Neuronal stem cell (in vitro differentiated cells): ENCODE measurements around the gene TMCC2.
A peak's percentile ranks its signal among the peaks of the same experiment; 100 is the strongest.

Experiments
- DNase-seq: peaks from one replicate; pipeline ENCODE4 v3.0.0-alpha.2; 2013; ENCODE audit warnings: low spot score
- H2AFZ ChIP-seq: one replicate; pipeline ENCODE4 v1.6.1; 2013; ENCODE audit warnings: mild to moderate bottlenecking, low read length, inconsistent platforms
- H2AK5ac ChIP-seq: 2 replicates; pipeline ENCODE4 v1.6.1; 2013; ENCODE audit warnings: low read depth, mild to moderate bottlenecking, inconsistent platforms, low read length, moderate library complexity, mixed read lengths
- H2BK120ac ChIP-seq: 2 replicates; pipeline ENCODE4 v1.6.1; 2013; ENCODE audit warnings: low read depth, mild to moderate bottlenecking, inconsistent platforms, low read length, moderate library complexity, mixed read lengths
- H2BK12ac ChIP-seq: one replicate; pipeline ENCODE4 v1.6.1; 2013; ENCODE audit warnings: low read length, inconsistent platforms
- H2BK15ac ChIP-seq: 2 replicates; pipeline ENCODE4 v1.6.1; 2013; ENCODE audit warnings: mild to moderate bottlenecking, low read length, inconsistent platforms, mixed read lengths
- H2BK5ac ChIP-seq: one replicate; pipeline ENCODE4 v1.6.1; 2013; ENCODE audit warnings: inconsistent platforms, mild to moderate bottlenecking, low read length, moderate library complexity
- H3K14ac ChIP-seq: one replicate; pipeline ENCODE4 v1.6.1; 2013; ENCODE audit warnings: low read length, inconsistent platforms
- H3K18ac ChIP-seq: 2 replicates; pipeline ENCODE4 v1.6.1; 2013; ENCODE audit warnings: low read length, inconsistent platforms
- H3K23ac ChIP-seq: 2 replicates; pipeline ENCODE4 v1.6.1; 2013; ENCODE audit warnings: low read depth, mild to moderate bottlenecking, mixed read lengths, low read length, inconsistent platforms; ENCODE audit not compliant: poor library complexity
- H3K27ac ChIP-seq: replicated peaks from 3 replicates; pipeline ENCODE4 v1.5.1; 2013; ENCODE audit warnings: low read length, inconsistent platforms
- H3K27me3 ChIP-seq, 3 experiments: 2 replicates each; pipeline ENCODE4 v1.6.1; 2013; ENCODE audit warnings: low read length in 3 of 3, mild to moderate bottlenecking in 2 of 3, inconsistent platforms in 1 of 3, low read depth in 1 of 3, mixed read lengths in 1 of 3, moderate library complexity in 1 of 3; ENCODE audit not compliant: control insufficient read depth in 3 of 3, insufficient read depth in 3 of 3
- H3K36me3 ChIP-seq, 2 donors: replicated peaks in 1 of 2; 2 replicates each; pipeline ENCODE4 v1.6.1; 2013; ENCODE audit warnings: low read length in 2 of 2; ENCODE audit not compliant: control insufficient read depth in 2 of 2, insufficient read depth in 2 of 2
- H3K4ac ChIP-seq: 2 replicates; pipeline ENCODE4 v1.6.1; 2013; ENCODE audit warnings: inconsistent platforms, mild to moderate bottlenecking, low read length, moderate library complexity
- H3K4me1 ChIP-seq, 2 donors: 1 replicate in 1 of 2; 2 replicates in 1 of 2; pipeline ENCODE4 v1.6.1; 2013; ENCODE audit warnings: low read length in 2 of 2, low read depth in 1 of 2; ENCODE audit not compliant: control insufficient read depth in 2 of 2, insufficient read depth in 1 of 2
- H3K4me2 ChIP-seq: one replicate; pipeline ENCODE4 v1.6.1; 2013; ENCODE audit warnings: mild to moderate bottlenecking, low read length, inconsistent platforms; ENCODE audit not compliant: insufficient read depth, poor library complexity, severe bottlenecking
- H3K4me3 ChIP-seq, 2 donors: 2 replicates each; pipeline ENCODE4 v1.5.1; 2013; ENCODE audit warnings: low read length in 2 of 2, mild to moderate bottlenecking in 2 of 2, inconsistent platforms in 1 of 2, moderate library complexity in 1 of 2
- H3K79me1 ChIP-seq: one replicate; pipeline ENCODE4 v1.6.1; 2013; ENCODE audit warnings: low read depth, mild to moderate bottlenecking, inconsistent platforms, low read length, moderate library complexity
- H3K9ac ChIP-seq: one replicate; pipeline ENCODE4 v1.6.1; 2013; ENCODE audit warnings: mild to moderate bottlenecking, low read depth, low read length, inconsistent platforms; ENCODE audit not compliant: poor library complexity
- H3K9me3 ChIP-seq, 2 donors: replicated peaks in 1 of 2; 2 replicates each; pipeline versions ENCODE3 to v1.6.1; 2013; ENCODE audit warnings: low read length in 2 of 2, mild to moderate bottlenecking in 2 of 2, inconsistent platforms in 1 of 2, low read depth in 1 of 2, mixed read lengths in 1 of 2, moderate library complexity in 1 of 2; ENCODE audit not compliant: control insufficient read depth in 2 of 2, insufficient read depth in 1 of 2
- H4K8ac ChIP-seq: one replicate; pipeline ENCODE4 v1.6.1; 2013; ENCODE audit warnings: low read depth, mild to moderate bottlenecking, inconsistent platforms, low read length, moderate library complexity
- H4K91ac ChIP-seq: one replicate; pipeline ENCODE4 v1.6.1; 2013; ENCODE audit warnings: low read length, low read depth, mild to moderate bottlenecking, inconsistent platforms; ENCODE audit not compliant: poor library complexity
- WGBS, 2 donors: extraction: QIAGEN DNeasy Blood & Tissue Kit; methylation state at CpG; one replicate each; pipeline ENCODE4 v1.1.7; 2013; ENCODE audit warnings: missing lambda C conversion rate in 2 of 2, mixed read lengths in 1 of 2; ENCODE audit not compliant: insufficient read length in 2 of 2, insufficient replicate concordance in 1 of 2; ENCODE audit errors: extremely low coverage in 2 of 2; 5-methylcytosine and 5-hydroxymethylcytosine counted together

The TMCC2 gene

GRCh38 chr1:205284420-205285144 is 56.8 kb downstream of the TMCC2 start:
- no CpG with 5 or more reads among the region's 7 CpGs for WGBS, 2 donors
- peak overlapping the region; percentile 97 for H2BK5ac ChIP-seq
- peak overlapping the region; percentile 86 for H3K4ac ChIP-seq
- H2BK120ac ChIP-seq: peak overlapping the region; percentile 100
- DNase-seq: peak; percentile 86
- peak overlapping the region; percentile 94 for H3K27ac ChIP-seq
- H3K14ac ChIP-seq: peak overlapping the region; percentile 50
- peak overlapping the region; percentile 99 for H2AK5ac ChIP-seq
- H4K91ac ChIP-seq: peak overlapping the region; percentile 80
- H3K4me3 ChIP-seq: no peak overlapping the region
- H3K4me1 ChIP-seq: peaks cover 43 to 50% of the 10 kb centered on the region in 2 donors
- no peaks in the 10 kb centered on the region for H3K79me1 ChIP-seq
- no peak overlapping the region for H3K4me2 ChIP-seq
- peak overlapping the region; percentile 73 for H3K9ac ChIP-seq
- H3K9me3 ChIP-seq: no peaks in the 10 kb centered on the region
- peak overlapping the region; percentile 77 for H2BK12ac ChIP-seq
- H4K8ac ChIP-seq: peak overlapping the region; percentile 68
- peak overlapping the region; percentile 93 for H3K23ac ChIP-seq
- H3K36me3 ChIP-seq: no peaks in the 10 kb centered on the region
- peak overlapping the region; percentile 90 for H2BK15ac ChIP-seq
- no peaks in the 10 kb centered on the region for H3K27me3 ChIP-seq
- H2AFZ ChIP-seq: peak overlapping the region; percentile 2
- peak overlapping the region; percentile 99 for H3K18ac ChIP-seq

- no peaks in the 10 kb centered on the region for H3K27me3 ChIP-seq
- H3K9me3 ChIP-seq: no peaks in the 10 kb centered on the region
- H3K9ac ChIP-seq: no peak overlapping the region
- H4K8ac ChIP-seq: no peak overlapping the region
- peaks cover 43 to 50% of the 10 kb centered on the region in 2 donors for H3K4me1 ChIP-seq
- no peak overlapping the region for H3K4ac ChIP-seq
- H3K14ac ChIP-seq: no peak overlapping the region
- no peak overlapping the region for H2BK5ac ChIP-seq
- H2AK5ac ChIP-seq: no peak overlapping the region
- no peak for DNase-seq
- no peak overlapping the region for H2BK15ac ChIP-seq
- H2BK120ac ChIP-seq: peak overlapping the region; percentile 13
- H3K36me3 ChIP-seq: no peaks in the 10 kb centered on the region
- no peak overlapping the region for H3K4me3 ChIP-seq
- no peak overlapping the region for H4K91ac ChIP-seq
- no peak overlapping the region for H2AFZ ChIP-seq
- H2BK12ac ChIP-seq: no peak overlapping the region
- H3K23ac ChIP-seq: no peak overlapping the region
- H3K27ac ChIP-seq: peak overlapping the region; percentile 94
- H3K79me1 ChIP-seq: no peaks in the 10 kb centered on the region
- H3K18ac ChIP-seq: no peak overlapping the region
- WGBS, 2 donors: no CpG with 5 or more reads among the region's 12 CpGs
- no peak overlapping the region for H3K4me2 ChIP-seq
Observed at GRCh38 chr1:205285381-205286101, 57.8 kb downstream of the TMCC2 start.

- no CpG with 5 or more reads among the region's 9 CpGs for WGBS, 2 donors
- Histone ChIP-seq H3K18ac (peak overlapping the region; percentile 63), H3K23ac (no peak overlapping the region), H2AK5ac (peak overlapping the region; percentile 41), H3K4me2 (no peak overlapping the region), H3K4me1 (peaks cover 43 to 50% of the 10 kb centered on the region in 2 donors), H4K8ac (peak overlapping the region; percentile 66), H3K27ac (no peak overlapping the region), H3K4me3 (no peak overlapping the region), H3K9me3 (no peaks in the 10 kb centered on the region), H2BK12ac (peak overlapping the region; percentile 4), H2AFZ (no peak overlapping the region), H2BK120ac (no peak overlapping the region), H3K27me3 (no peaks in the 10 kb centered on the region), H3K79me1 (no peaks in the 10 kb centered on the region), H2BK5ac (no peak overlapping the region), H3K36me3 (no peaks in the 10 kb centered on the region), H2BK15ac (peak overlapping the region; percentile 7), H3K9ac (no peak overlapping the region), H4K91ac (no peak overlapping the region), H3K4ac (no peak overlapping the region), H3K14ac (no peak overlapping the region)
- no peak for DNase-seq
Observed at GRCh38 chr1:205286335-205286950, 58.7 kb downstream of the TMCC2 start.

GRCh38 chr1:205287076-205287475 is 59.3 kb downstream of the TMCC2 start:
- Histone ChIP-seq H3K4me2 (no peak overlapping the region), H3K14ac (no peak overlapping the region), H2BK12ac (no peak overlapping the region), H4K91ac (no peak overlapping the region), H3K23ac (no peak overlapping the region), H2AK5ac (no peak overlapping the region), H3K18ac (no peak overlapping the region), H3K9ac (no peak overlapping the region), H3K4me3 (no peak overlapping the region), H2BK15ac (no peak overlapping the region), H3K9me3 (no peaks in the 10 kb centered on the region), H4K8ac (no peak overlapping the region), H3K79me1 (no peaks in the 10 kb centered on the region), H3K36me3 (no peaks in the 10 kb centered on the region), H2BK120ac (no peak overlapping the region), H2AFZ (peak overlapping the region; percentile 68), H2BK5ac (no peak overlapping the region), H3K4ac (no peak overlapping the region), H3K4me1 (peaks cover 43 to 50% of the 10 kb centered on the region in 2 donors), H3K27me3 (no peaks in the 10 kb centered on the region), H3K27ac (no peak overlapping the region)
- DNase-seq: no peak
- WGBS, 2 donors: no CpG with 5 or more reads among the region's 3 CpGs
